Cerebellar cortex (tissue), 1 donor: ENCODE measurements around the gene BPIFB2.

Source experiments
- DNase-seq: peaks from one replicate; pipeline ENCODE4 v3.0.0-alpha.2; 2015; ENCODE audit warnings: low spot score

BPIFB2 gene

GRCh38 chr20:33022289-33022688, 14.8 kb downstream of the BPIFB2 start:
- no peak for DNase-seq

DNA sequence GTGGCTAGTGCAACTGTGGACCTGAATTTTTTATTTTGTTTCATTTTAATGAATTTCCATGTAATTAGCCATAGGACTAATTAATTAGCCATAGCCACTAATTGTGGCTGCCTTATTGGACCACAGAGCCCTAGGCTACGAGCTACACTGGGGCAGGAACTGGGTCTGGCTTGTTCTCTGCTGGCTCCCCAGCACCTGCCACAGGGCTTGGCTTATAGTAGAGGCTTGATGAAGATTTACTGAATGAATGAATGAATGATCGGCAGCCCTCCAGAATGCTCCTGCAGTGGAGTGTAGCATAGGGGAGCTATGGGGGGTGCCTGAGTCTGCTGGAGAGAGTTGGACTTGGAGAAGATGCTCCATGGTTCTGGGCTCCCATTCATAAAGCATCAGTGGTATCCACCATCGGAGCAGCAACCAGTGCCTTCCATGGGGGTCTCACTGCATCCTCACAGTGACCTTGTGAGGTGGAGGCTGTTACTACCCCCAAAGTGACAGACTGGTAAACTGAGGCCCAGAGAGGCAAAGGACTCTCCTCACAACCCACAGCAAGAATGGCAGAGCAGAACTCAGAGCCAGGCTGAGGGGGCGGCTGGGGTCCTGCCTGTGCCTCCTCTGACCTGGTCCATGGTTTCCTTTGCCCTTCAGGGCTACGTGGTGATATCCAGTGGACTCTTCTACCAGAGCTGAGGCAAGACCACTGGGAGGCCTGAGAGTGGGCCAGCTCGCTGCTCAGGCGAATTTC, 15.4 kb downstream of the BPIFB2 start:
- no peak for DNase-seq

- DNase-seq = no peak
These were observed 16.1 kb downstream of the BPIFB2 start for GRCh38 chr20:33023439-33024242.

DNA sequence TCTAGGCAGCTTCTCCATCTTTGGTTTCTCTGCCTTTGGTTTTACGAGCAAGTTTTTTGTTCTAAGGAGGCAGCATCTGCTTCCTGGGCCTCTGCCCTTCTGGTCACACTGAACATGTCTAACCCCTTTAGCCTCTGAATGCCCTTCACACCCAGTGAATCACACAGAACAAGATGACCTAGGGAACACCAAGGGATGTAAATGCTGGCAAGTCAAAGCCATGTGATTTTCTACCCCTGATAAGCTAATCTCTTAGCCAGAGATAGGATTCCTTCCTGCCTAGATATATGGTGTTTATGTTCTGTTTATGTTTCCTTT, 16.7 kb downstream of the BPIFB2 start:
- DNase-seq = no peak

GRCh38 chr20:33024609-33025317, 17.3 kb downstream of the BPIFB2 start:
- no peak for DNase-seq

GRCh38 chr20:33025318-33025876, 17.9 kb downstream of the BPIFB2 start:
- DNase-seq = no peak

DNA sequence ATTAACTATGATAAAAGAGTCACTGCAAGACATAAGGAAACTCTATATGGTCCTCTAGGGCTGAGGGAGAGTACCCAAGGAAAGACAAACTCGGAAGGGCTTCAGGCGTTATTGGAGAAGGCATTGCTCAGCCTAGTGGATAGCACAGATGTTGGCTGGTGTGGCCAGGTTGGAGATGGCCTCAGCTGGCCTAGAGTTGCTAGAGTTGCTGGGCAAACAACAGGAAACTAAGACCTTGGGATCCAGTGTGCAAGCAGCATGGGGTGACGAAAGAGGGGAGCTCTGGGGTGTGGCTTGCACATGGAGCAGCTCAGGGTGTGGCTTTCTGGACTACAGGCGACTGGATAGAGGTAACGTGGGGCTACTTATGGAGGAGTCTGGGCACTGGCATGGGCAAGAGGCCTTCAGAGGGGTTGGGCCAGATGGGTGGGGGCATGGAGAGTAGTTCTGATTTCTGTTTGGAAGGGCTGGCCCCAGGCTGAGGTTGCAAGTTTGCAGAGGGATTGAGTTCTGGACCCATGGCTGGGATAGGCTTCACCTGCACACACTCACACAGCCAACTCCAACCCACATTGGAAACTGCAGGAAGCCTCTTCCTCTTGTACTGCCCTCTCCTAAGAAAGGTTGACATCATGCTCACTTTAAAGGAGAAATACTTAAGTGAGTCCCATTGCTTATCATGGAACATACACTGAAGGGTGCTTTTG, 18.7 kb downstream of the BPIFB2 start:
- no peak for DNase-seq

- DNase-seq = no peak
These were observed 19.6 kb downstream of the BPIFB2 start for GRCh38 chr20:33026779-33027759.

DNA sequence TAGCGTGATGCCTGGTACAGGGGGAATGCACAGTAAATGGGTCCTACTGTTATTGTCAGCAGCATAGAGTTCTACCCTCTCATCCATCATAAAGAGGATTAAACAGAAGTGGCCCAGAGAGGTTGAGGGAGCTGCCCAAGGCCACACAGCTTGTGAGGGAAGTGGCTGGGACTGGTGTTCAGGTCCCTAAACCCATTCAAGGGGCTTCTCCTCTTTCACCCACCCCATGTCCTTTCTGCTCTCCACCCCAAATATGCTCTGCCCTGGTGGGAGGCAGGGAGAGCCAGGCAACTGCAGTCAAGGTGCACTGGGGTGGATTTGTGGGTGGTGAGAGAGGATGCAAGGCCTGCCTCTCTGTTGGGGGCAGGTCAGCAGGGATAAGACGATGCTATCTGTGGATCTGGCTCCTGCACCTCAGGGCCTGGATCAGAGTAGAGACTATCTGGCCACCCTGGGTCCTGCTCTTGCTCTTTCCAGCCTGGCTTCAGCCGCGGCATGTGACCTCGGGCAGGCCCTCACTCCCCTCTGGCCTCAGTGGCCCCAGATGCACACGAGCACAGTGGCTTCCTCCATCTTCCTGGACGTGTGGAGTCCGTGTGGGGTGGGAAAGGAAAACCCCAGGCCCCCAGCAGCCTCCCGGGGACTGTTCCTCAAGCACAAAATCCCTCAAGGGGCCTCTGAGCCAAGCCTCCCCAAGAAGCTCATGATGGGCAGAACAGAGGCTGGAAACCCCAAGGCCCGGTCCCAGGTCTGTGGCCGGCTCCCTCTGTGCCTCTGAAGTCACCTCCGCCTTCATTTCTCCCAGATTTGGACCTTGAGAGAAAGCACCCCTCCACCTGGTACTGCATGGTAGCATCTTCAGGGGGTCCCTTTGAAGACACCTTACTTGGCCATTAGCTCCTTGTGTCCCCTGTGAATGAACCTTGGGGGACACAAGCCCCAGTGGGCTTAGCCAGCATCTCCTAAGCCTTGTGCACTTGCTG, 20.6 kb downstream of the BPIFB2 start:
- no peak for DNase-seq

GRCh38 chr20:33028875-33029274, 21.4 kb downstream of the BPIFB2 start:
- no peak for DNase-seq

- DNase-seq = no peak
These were observed 22.6 kb downstream of the BPIFB2 start for GRCh38 chr20:33030076-33030475.

- no peak for DNase-seq
These were observed 23.1 kb downstream of the BPIFB2 start for GRCh38 chr20:33030569-33030968.

DNA sequence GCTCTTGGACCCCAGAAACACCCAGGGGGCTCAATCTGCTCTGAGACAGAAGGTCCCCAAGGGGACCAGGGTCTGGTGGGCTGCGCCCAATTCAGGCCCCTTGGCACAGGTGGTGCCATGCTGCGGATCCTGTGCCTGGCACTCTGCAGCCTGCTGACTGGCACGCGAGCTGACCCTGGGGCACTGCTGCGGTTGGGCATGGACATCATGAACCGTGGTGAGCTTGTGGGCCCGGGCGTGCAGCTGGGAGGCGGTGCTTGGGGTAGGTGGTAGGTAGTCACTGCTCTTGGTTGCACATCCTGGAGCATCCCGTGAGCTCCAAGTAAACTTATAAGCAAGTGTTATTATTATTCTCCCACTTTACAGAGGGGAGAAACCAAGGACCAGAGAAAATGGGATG, 24.0 kb downstream of the BPIFB2 start, which contains the start of gene BPIFB6:
BPIFB6 (plus strand) TSS at position 118 of the 400 bp plus-strand sequence; CDS start at position 118, 0 bp downstream.
- no peak for DNase-seq

DNA sequence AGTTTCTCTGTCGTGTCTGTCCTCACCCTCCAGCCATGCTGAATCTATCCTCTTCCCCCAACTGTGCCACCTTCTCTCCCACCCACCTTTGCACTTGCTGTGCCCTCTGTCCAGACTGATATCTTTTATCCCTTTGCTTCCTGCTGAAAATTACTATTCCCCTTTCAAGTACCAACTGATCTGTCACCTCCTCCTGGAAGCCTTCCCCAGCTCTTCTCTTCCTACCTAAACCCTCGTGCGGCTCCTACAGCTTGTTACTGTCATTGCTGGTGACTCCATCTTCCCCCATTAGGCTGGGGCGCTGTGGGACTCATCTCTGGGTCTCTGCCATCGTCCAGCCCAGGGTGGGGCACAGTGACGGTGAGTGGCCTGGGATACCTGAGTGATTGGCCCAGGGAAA, 25.1 kb downstream of the BPIFB2 start:
- DNase-seq = no peak

- no peak for DNase-seq
These were observed 25.9 kb downstream of the BPIFB2 start for GRCh38 chr20:33033381-33033780.

GRCh38 chr20:33034115-33034514, 26.6 kb downstream of the BPIFB2 start:
- no peak for DNase-seq

- DNase-seq = no peak
These were observed 27.5 kb downstream of the BPIFB2 start for GRCh38 chr20:33034901-33035492.

DNA sequence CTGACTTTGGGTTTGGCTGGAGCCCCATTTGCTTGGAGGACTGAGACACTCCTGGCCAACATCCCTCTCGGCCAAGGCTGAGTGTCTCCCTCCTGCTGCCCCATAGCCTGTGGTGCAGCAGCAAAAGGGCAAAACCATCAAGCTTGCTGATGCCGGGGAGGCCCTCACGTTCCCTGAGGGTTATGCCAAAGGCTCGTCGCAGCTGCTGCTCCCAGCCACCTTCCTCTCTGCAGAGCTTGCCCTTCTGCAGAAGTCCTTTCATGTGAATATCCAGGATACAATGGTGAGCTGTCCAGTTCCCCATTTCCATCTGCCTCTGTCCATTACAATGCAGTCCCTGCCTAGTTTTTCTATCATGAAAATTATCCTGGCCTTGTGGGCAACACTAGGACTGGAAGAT, 30.0 kb downstream of the BPIFB2 start:
- no peak for DNase-seq

GRCh38 chr20:33038243-33038642, 30.7 kb downstream of the BPIFB2 start:
- DNase-seq = no peak
